Ecto neural progenitor cell (in vitro differentiated cells): ENCODE data around the gene PFKP.
"Not testable (repeated sequence)": the region's sequence is repeated elsewhere in the genome, so short reads cannot be mapped to it uniquely, and the experiment has no call there.

ENCODE experiments used
- DNase-seq: peaks from one replicate; pipeline ENCODE4 v3.0.0-alpha.2; 2018; ENCODE audit warnings: low spot score

PFKP gene

GRCh38 chr10:3046981-3047547 is 20.3 kb upstream of the PFKP start:
- DNase-seq: peak; percentile 59

- no peak for DNase-seq
These were observed 19.8 kb upstream of the PFKP start for GRCh38 chr10:3047596-3047995.

- DNase-seq: peak; percentile 69
These were observed 19.0 kb upstream of the PFKP start for GRCh38 chr10:3048119-3049019.

GRCh38 chr10:3051692-3052091 is 15.7 kb upstream of the PFKP start:
- DNase-seq: no peak

GRCh38 chr10:3053155-3053554 is 14.2 kb upstream of the PFKP start:
- DNase-seq: no peak

GRCh38 chr10:3054183-3054850 is 13.0 kb upstream of the PFKP start:
- DNase-seq: no peak

- DNase-seq: no peak
These were observed 12.5 kb upstream of the PFKP start for GRCh38 chr10:3054851-3055199.

GRCh38 chr10:3056280-3057037 is 10.9 kb upstream of the PFKP start:
- no peak for DNase-seq

- no peak for DNase-seq
These were observed 9.4 kb upstream of the PFKP start for GRCh38 chr10:3057946-3058345.

GRCh38 chr10:3059974-3060373 is 7.4 kb upstream of the PFKP start:
- DNase-seq: no peak

- DNase-seq: no peak
These were observed 6.9 kb upstream of the PFKP start for GRCh38 chr10:3060481-3060889.

- DNase-seq: not testable (repeated sequence)
These were observed 5.9 kb upstream of the PFKP start for GRCh38 chr10:3061323-3061898.

GRCh38 chr10:3062502-3063186 is 4.7 kb upstream of the PFKP start:
- DNase-seq: no peak

GRCh38 chr10:3064423-3064822 is 2.9 kb upstream of the PFKP start:
- DNase-seq: no peak

GRCh38 chr10:3065622-3066021 is 1.7 kb upstream of the PFKP start:
- no peak for DNase-seq

GRCh38 chr10:3066317-3067117 is 831 bp upstream of the PFKP start:
- no peak for DNase-seq

- DNase-seq: no peak
These were observed 471 bp downstream of the PFKP start for GRCh38 chr10:3067859-3068179.

- peak; percentile 67 for DNase-seq
These were observed 1.0 kb downstream of the PFKP start for GRCh38 chr10:3068201-3068967.

GRCh38 chr10:3068968-3069737 is 1.8 kb downstream of the PFKP start:
- no peak for DNase-seq
